Measurements from ENCODE around the gene INHBC. TPM values are rescaled to one million over a fixed set of nuclear protein-coding genes. Genes with fewer than 3 reads are reported as not detected.
"Not testable (repeated sequence)": the region's sequence is repeated elsewhere in the genome, so short reads cannot be mapped to it uniquely, and the experiment has no call there.

Gene INHBC
- total RNA-seq, 2 donors from 2014 or later: not detected

DNA sequence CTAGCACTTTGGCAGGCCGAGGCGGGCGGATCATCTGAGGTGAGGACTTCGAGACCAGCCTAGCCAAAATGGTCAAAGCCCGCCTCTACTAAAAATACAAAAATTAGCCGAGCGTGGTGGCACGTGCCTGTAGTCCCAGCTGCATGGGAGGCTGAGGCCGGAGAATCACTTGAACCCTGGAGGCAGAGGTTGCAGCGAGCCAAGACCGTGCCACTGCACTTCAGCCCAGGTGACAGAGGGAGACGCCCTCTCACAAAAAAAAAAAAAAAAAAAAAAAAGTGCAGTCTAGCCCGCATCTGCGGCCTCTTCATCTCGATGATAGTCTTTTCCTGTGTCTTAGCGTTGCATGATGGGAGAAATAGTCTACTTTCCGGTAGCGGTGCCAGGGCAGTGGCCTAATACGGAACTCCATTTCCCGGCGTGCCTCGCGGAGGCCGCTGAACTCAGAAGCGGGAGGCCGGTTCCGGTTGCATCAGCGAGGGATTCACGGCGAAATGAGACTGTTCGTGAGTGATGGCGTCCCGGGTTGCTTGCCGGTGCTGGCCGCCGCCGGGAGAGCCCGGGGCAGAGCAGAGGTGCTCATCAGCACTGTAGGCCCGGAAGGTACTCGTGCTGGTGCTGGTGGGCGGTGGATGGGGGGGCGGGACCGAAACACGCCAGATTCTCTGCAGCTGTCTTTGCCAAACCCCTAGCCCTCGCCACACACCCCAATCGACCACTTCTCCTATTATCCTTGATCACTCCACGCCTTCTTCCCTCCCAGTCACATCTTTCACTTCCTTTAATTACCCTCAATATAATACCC is 53.2 kb downstream of the INHBC start, which contains the start of gene MARS1:
TSS of gene MARS1 (plus strand) at position 472 of the 805 bp plus-strand sequence. CDS start at position 495, 23 bp downstream.
- peaks cover 26% of the 10 kb centered on the region for H3K4me1 Mint-ChIP-seq
- H3K27ac Mint-ChIP-seq: peak within 1 kb of the TSS; percentile 88
- no peaks in the 10 kb centered on the region for H3K27me3 Mint-ChIP-seq
- peaks cover 53% of the 10 kb centered on the region for H3K36me3 Mint-ChIP-seq (ENCODE audit: low read depth)
- no peaks in the 10 kb centered on the region for H3K9me3 Mint-ChIP-seq
- peak within 1 kb of the TSS; percentile 87 for H3K4me3 Mint-ChIP-seq
- peak; percentile 99 for ATAC-seq (replicated peaks)

DNA sequence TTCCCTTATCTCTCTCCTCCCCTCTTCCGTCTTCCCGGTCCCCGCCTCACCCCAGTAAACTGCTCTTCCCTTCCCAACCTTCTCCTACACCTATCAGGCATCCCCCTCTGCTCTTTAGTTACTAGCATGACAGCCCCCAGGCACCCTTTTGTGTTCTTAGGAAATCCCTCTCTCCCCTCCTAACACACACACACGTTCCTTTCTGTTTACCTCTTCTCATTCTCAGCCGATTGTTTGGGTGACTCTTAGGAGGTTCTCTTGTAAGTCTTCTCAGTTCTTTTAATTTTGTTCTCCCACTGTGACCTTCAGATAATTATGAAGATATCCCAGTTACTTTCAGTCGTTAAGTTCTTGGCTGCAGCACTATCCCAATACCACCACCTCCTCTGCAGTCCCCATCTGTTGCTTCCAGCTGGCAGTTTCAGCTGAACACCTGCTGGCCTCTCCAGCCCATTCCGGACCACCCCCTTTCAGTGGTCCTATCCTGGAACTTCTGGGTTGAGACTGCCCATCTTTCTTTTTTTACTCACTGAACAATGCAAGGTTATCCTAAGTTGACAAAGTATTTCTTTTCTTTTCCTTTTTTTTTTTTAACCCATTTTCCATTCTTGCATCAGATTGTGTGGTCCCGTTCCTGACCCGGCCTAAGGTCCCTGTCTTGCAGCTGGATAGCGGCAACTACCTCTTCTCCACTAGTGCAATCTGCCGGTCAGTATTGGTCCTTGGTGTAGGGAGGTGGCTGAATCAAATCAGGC is 54.0 kb downstream of the INHBC start:
- H3K27ac Mint-ChIP-seq: peak overlapping the region; percentile 88
- no peak for ATAC-seq (replicated peaks)
- H3K36me3 Mint-ChIP-seq (ENCODE audit: low read depth): peaks cover 57% of the 10 kb centered on the region

DNA sequence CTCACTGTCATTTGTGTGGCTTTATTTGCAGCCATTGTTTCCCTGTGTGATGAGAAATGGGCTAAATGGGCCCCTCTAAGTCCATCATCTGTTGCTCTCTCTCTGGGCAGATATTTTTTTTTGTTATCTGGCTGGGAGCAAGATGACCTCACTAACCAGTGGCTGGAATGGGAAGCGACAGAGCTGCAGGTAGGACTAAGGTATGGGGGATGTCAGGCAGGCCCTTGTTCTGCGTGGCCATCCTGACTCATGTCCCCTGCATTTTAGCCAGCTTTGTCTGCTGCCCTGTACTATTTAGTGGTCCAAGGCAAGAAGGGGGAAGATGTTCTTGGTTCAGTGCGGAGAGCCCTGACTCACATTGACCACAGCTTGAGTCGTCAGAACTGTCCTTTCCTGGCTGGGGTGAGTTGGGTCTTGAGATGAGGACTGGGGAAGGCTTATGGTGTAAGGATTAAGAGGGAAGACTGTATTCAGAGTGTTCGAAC is 54.6 kb downstream of the INHBC start:
- Mint-ChIP-seq H3K36me3 (ENCODE audit: low read depth) (peaks cover 62% of the 10 kb centered on the region), H3K9me3 (no peaks in the 10 kb centered on the region), H3K27ac (peak overlapping the region; percentile 88), H3K27me3 (no peaks in the 10 kb centered on the region), H3K4me3 (peak overlapping the region; percentile 87), H3K4me1 (peaks cover 20% of the 10 kb centered on the region)
- ATAC-seq (replicated peaks): no peak

More for the DNA sequence above, 54.0 kb downstream of the INHBC start:
- no peaks in the 10 kb centered on the region for H3K9me3 Mint-ChIP-seq
- no peaks in the 10 kb centered on the region for H3K27me3 Mint-ChIP-seq
- H3K4me3 Mint-ChIP-seq: peak overlapping the region; percentile 87
- peaks cover 20% of the 10 kb centered on the region for H3K4me1 Mint-ChIP-seq

DNA sequence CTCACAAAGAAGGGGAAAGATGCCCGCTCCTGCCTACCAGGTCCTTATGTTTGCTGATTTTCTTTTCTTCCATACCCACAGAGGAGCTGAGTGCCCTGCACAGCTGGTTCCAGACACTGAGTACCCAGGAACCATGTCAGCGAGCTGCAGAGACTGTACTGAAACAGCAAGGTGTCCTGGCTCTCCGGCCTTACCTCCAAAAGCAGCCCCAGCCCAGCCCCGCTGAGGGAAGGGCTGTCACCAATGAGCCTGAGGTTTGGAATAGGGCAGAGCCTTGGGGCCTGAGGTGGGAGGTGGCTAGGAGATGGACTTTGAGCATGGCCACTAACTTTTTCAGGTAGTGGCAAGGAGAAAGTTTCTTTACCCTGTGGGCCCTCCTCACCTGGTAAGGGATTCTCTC is 55.5 kb downstream of the INHBC start:
- Mint-ChIP-seq H3K27me3 (no peaks in the 10 kb centered on the region), H3K4me3 (no peak overlapping the region), H3K27ac (no peak overlapping the region), H3K9me3 (no peaks in the 10 kb centered on the region), H3K36me3 (ENCODE audit: low read depth) (peaks cover 71% of the 10 kb centered on the region), H3K4me1 (peaks cover 20% of the 10 kb centered on the region)
- no peak for ATAC-seq (replicated peaks)

DNA sequence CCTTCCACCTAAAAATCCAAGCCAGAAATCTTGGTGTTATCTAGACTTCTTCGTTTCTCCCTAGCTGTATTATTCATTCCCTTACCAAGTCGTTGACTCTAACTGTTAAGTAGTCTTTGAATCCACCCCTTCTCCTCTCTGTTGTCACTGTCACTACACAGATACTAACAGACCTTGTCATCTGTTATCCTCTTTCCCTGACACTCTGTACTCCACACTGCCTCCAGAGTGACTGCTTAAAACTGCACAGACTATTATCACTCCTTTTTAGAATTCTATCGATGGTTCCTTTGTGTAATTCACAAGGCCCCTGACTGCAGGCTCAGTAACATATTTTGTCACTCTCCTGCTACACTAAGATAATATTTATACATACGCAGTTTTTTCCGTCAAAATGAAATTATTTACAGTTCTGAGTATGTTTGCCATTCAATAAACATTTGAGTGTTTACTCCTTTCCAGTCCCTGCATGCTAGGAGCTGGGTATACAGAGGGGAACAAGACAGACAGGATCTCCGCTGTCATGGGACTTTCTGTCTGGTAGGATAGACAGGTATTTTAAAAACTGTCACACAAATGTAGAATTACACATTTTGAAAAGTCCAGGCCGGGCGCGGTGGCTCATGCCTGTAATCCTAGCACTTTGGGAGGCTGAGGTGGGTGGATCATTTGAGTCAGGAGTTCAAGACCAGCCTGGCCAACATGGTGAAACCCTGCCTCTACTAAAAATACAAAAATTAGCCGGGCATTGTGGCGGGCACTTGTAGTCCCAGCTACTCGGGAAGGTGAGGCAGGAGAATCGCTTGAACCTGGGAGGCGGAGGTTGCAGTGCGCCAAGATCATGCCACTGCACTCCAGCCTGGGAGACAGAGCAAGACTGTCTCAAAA is 57.1 kb downstream of the INHBC start:
- H3K9me3 Mint-ChIP-seq: no peaks in the 10 kb centered on the region
- H3K27ac Mint-ChIP-seq: no peak overlapping the region
- H3K4me1 Mint-ChIP-seq: peaks cover 20% of the 10 kb centered on the region
- H3K27me3 Mint-ChIP-seq: no peaks in the 10 kb centered on the region
- no peak for ATAC-seq (replicated peaks)
- H3K36me3 Mint-ChIP-seq (ENCODE audit: low read depth): peaks cover 86% of the 10 kb centered on the region
- no peak overlapping the region for H3K4me3 Mint-ChIP-seq

DNA sequence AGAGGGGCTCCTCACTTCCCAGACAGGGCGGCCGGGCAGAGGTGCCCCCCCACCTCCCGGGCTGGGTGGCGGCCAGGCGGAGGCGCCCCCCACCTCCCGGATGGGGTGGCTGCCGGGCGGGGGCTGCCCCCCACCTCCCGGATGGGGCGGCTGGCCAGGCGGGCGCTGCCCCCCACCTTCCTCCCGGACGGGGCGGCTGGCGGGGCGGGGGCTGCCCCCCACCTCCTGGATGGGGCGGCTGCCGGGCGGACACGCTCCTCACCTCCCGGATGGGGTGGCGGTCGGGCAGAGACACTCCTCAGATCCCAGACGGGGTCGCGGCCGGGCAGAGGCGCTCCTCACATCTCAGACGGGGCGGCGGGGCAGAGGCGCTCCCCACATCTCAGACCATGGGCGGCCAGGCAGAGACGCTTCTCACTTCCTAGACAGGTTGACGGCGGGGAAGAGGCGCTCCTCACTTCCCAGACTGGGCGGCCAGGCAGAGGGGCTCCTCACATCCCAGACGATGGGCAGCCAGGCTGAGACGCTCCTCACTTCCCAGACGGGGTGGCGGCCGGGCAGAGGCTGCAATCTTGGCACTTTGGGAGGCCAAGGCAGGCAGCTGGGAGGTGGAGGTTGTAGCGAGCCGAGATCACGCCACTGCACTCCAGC is 60.6 kb downstream of the INHBC start:
- H3K27me3 Mint-ChIP-seq; H3K27ac Mint-ChIP-seq; H3K4me3 Mint-ChIP-seq; ATAC-seq (replicated peaks); H3K9me3 Mint-ChIP-seq: not testable (repeated sequence)
- H3K36me3 Mint-ChIP-seq (ENCODE audit: low read depth): peaks cover 93% of the 10 kb centered on the region
- peaks cover 10% of the 10 kb centered on the region for H3K4me1 Mint-ChIP-seq

DNA sequence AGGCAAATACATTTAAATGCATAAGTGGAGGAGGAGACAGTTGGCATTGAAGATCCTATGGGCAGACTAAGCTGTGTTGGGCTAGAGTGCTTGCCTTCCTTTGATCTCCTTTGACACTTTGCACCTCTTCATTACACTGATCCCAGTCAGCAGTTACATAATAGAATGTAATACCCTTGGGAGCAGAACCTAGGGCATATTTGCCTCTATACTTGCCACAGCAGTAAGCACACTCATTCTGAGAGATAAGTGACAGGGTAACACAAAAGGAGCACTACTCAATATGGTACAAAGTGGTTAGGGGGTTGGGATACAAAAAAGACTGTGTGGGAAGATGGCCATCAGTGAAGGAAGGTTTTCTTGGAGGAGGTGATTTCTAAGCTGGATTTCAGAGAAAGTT is 62.2 kb downstream of the INHBC start:
- peak; percentile 37 for ATAC-seq (replicated peaks)
- Mint-ChIP-seq H3K27me3 (no peaks in the 10 kb centered on the region), H3K9me3 (no peaks in the 10 kb centered on the region), H3K27ac (no peak overlapping the region), H3K4me3 (no peak overlapping the region), H3K4me1 (peaks cover 5% of the 10 kb centered on the region), H3K36me3 (ENCODE audit: low read depth) (peaks cover 93% of the 10 kb centered on the region)

DNA sequence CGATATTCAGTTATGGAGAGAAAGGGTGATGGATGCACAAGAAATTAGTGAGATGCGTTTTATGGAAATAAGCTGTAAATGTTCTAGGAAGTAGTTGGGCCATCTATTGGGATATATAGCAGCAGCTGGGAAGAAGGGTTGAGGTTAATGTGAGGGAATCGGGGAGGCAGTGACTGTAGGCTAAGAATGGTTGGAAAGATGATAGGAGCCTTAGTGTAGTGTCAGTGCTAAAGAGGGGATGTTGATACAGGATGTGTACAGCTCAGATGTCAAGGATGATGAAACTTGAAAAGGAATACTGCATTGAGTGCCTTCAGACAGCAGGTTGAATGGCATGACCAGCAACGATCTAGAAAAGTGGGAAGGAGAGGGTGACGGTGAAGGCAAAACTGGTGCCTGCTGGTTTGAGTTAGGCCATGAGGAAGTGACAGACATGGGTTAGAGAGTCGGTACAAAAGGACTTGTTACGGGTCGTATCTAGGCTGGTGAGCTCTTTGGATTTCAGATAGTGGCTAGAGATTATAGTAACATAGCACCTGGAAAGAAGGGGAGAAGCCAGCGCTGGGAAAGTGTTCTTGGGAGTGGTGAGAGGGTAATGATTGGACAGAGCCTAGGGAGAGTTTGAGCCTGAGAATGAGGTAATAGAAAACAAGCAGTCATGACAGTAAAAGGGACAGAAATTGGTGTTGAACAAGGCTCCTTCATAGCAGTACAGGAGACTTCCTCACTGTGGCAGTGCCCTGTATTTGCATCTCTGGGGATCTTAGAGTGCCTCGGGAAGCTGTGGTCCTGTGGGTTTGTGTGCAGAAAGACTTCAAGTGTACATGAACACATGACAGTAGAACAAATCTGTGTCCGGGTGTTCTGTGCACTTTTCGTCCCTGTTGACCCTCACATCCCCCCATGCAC is 62.9 kb downstream of the INHBC start:
- peaks cover 93% of the 10 kb centered on the region for H3K36me3 Mint-ChIP-seq (ENCODE audit: low read depth)
- H3K27ac Mint-ChIP-seq: peak overlapping the region; percentile 24
- H3K27me3 Mint-ChIP-seq: no peaks in the 10 kb centered on the region
- no peaks in the 10 kb centered on the region for H3K9me3 Mint-ChIP-seq
- H3K4me3 Mint-ChIP-seq: no peak overlapping the region
- ATAC-seq (replicated peaks): no peak
- H3K4me1 Mint-ChIP-seq: peaks cover 5% of the 10 kb centered on the region

DNA sequence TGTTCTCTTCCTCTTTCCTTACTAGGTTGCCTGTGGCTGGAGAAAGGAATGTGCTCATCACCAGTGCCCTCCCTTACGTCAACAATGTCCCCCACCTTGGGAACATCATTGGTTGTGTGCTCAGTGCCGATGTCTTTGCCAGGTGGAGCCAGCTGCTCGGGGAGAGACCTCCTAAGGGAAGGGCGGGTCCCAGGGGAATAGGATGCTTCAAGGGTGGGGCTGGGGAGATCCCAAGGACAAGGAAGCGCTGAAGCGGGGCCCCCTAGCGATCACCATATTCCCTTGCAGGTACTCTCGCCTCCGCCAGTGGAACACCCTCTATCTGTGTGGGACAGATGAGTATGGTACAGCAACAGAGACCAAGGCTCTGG is 63.5 kb downstream of the INHBC start:
- peaks cover 93% of the 10 kb centered on the region for H3K36me3 Mint-ChIP-seq (ENCODE audit: low read depth)
- no peaks in the 10 kb centered on the region for H3K27me3 Mint-ChIP-seq
- peaks cover 5% of the 10 kb centered on the region for H3K4me1 Mint-ChIP-seq
- H3K9me3 Mint-ChIP-seq: no peaks in the 10 kb centered on the region
- peak overlapping the region; percentile 24 for H3K27ac Mint-ChIP-seq
- no peak overlapping the region for H3K4me3 Mint-ChIP-seq
- ATAC-seq (replicated peaks): no peak

DNA sequence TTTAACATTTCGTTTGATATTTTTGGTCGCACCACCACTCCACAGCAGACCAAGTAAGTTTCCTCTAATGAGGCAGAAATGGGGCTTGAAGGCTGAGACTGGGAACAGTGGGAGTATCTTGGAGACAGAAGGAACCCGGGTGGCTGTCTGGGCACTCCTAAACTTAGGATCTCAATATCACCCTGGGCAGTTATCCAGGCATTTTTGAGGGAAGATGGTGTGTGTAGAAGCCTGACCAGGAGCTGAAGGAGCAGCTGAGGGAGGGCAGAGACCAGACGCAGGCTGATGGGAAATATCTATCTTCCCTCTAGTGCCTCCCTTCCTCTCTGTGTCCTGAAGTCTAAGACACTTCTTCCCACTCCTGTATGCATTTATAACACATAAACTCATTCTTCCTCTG is 64.0 kb downstream of the INHBC start:
- no peak overlapping the region for H3K4me3 Mint-ChIP-seq
- H3K36me3 Mint-ChIP-seq (ENCODE audit: low read depth): peaks cover 97% of the 10 kb centered on the region
- peaks cover 5% of the 10 kb centered on the region for H3K4me1 Mint-ChIP-seq
- H3K27ac Mint-ChIP-seq: peak overlapping the region; percentile 24
- no peaks in the 10 kb centered on the region for H3K27me3 Mint-ChIP-seq
- ATAC-seq (replicated peaks): no peak
- H3K9me3 Mint-ChIP-seq: no peaks in the 10 kb centered on the region

DNA sequence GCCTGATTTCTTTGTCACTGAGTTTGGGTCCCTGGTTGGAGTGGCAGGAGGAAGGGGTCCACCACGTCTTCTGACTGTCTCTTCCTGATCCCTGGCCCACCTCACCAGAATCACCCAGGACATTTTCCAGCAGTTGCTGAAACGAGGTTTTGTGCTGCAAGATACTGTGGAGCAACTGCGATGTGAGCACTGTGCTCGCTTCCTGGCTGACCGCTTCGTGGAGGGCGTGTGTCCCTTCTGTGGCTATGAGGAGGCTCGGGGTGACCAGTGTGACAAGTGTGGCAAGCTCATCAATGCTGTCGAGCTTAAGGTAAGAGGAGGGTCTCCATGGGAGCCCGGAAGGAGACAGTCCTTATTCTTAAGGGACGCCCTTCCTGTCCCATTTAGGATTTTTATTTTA is 65.6 kb downstream of the INHBC start:
- Mint-ChIP-seq H3K27me3 (no peaks in the 10 kb centered on the region), H3K27ac (no peak overlapping the region), H3K9me3 (no peaks in the 10 kb centered on the region), H3K36me3 (ENCODE audit: low read depth) (peaks cover 99% of the 10 kb centered on the region), H3K4me3 (no peak overlapping the region), H3K4me1 (peaks cover 5% of the 10 kb centered on the region)
- no peak for ATAC-seq (replicated peaks)
